ENCODE measurements around the gene FOXL1.

DNA sequence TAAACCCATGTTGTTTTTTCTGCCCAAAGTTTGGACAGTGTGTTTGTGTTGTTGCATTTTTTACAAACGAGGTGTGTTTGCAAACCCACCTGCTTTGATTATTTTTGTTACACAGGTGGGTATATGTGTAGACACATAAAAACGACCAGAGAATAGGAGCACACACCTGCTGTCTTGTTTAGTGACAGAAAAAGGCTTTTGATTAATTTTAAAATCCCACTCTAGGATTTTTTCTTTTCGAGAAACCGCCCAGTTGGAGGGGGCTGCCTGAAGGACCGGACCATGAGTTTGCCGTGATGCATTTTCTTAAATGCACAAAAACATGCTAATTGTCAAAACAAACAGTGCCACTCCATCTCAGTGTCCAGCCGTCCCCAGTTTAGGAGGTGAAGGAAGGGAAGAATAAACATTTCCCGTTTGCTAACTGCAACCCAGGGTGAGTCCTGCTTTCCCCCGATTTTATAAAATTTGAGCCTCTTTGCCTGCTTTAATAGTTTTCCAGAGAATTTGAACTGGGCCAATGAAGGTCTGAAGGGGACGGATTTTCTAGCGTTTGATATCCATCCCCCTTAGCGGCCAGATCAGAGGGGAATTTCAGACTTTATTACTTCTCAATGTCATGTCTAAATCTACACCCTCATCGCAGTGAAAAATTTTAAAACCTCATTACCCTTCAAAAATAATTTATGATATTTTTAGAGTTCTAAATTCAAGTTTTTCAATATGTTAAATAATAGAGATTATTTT lies 8.5 kb upstream of the FOXL1 start:
- no peak for TF ChIP-seq ZNF274 (IDR thresholded peaks at IDR 0.05; ENCODE audit: low read depth, low read length)
- TF ChIP-seq SUZ12 (IDR thresholded peaks at IDR 0.05; ENCODE audit: extremely low read depth, insufficient read depth, insufficient read length), result no peak

All from NT2/D1 (cell line).